HL-60/S4 treated with retinoic acid at 250 ng/mL for 4 days and 3 days (cell line): Measurements from ENCODE around the gene ABCC1.
"Not testable (repeated sequence)": the region's sequence is repeated elsewhere in the genome, so short reads cannot be mapped to it uniquely, and the experiment has no call there.

Source experiments
- in situ Hi-C: fragments of 300-500 bp; cut with MboI; formaldehyde crosslinking; loops from 2 replicates; pipeline ENCODE4 v1.7.0; 2022; ENCODE audit warnings: low sequenced_read_pairs

The ABCC1 gene

GRCh38 chr16:15949210-15950160, at the start of gene ABCC1:
Gene ABCC1, plus strand, starts transcription at chr16:15949616. Its CDS starts 136 bp downstream, at chr16:15949752.
- in situ Hi-C loops = no loop called here

- in situ Hi-C loops = no loop called here
These were observed 49.1 kb upstream of the ABCC1 start for GRCh38 chr16:15900357-15900756.

- in situ Hi-C loops = no loop called here
These were observed 48.4 kb upstream of the ABCC1 start for GRCh38 chr16:15900901-15901500.

- in situ Hi-C loops = no loop called here
These were observed 45.5 kb upstream of the ABCC1 start for GRCh38 chr16:15903960-15904359.

GRCh38 chr16:15906439-15906838, 43.0 kb upstream of the ABCC1 start:
- in situ Hi-C loops = no loop called here

GRCh38 chr16:15907863-15908478, 41.4 kb upstream of the ABCC1 start:
- in situ Hi-C loops = no loop called here

- in situ Hi-C loops = no loop called here
These were observed 38.2 kb upstream of the ABCC1 start for GRCh38 chr16:15911198-15911597.

GRCh38 chr16:15913046-15913698, 36.2 kb upstream of the ABCC1 start:
- in situ Hi-C loops = no loop called here

- in situ Hi-C loops = no loop called here
These were observed 33.8 kb upstream of the ABCC1 start for GRCh38 chr16:15915555-15916081.

- in situ Hi-C loops = no loop called here
These were observed 33.1 kb upstream of the ABCC1 start for GRCh38 chr16:15916323-15916722.

GRCh38 chr16:15918314-15918713, 31.1 kb upstream of the ABCC1 start:
- in situ Hi-C loops = not testable (repeated sequence)

- in situ Hi-C loops = no loop called here
These were observed 30.1 kb upstream of the ABCC1 start for GRCh38 chr16:15919331-15919730.

GRCh38 chr16:15924996-15925395, 24.4 kb upstream of the ABCC1 start:
- in situ Hi-C loops = no loop called here

- in situ Hi-C loops = no loop called here
These were observed 23.8 kb upstream of the ABCC1 start for GRCh38 chr16:15925631-15926030.

GRCh38 chr16:15928261-15929104, 20.9 kb upstream of the ABCC1 start:
- in situ Hi-C loops = no loop called here

GRCh38 chr16:15932939-15933338, 16.5 kb upstream of the ABCC1 start:
- in situ Hi-C loops = no loop called here

GRCh38 chr16:15933781-15934180, 15.6 kb upstream of the ABCC1 start:
- in situ Hi-C loops = no loop called here

- in situ Hi-C loops = no loop called here
These were observed 14.4 kb upstream of the ABCC1 start for GRCh38 chr16:15934991-15935390.

GRCh38 chr16:15936809-15937208, 12.6 kb upstream of the ABCC1 start:
- in situ Hi-C loops = not testable (repeated sequence)
